ENCODE measurements around the gene TRPM4. TPM values are rescaled to one million over a fixed set of nuclear protein-coding genes. Genes with fewer than 3 reads are reported as not detected.

The TRPM4 gene
- total and polyA plus RNA-seq, 12 donors: 20.4 to 100 (median 33.0) TPM

DNA sequence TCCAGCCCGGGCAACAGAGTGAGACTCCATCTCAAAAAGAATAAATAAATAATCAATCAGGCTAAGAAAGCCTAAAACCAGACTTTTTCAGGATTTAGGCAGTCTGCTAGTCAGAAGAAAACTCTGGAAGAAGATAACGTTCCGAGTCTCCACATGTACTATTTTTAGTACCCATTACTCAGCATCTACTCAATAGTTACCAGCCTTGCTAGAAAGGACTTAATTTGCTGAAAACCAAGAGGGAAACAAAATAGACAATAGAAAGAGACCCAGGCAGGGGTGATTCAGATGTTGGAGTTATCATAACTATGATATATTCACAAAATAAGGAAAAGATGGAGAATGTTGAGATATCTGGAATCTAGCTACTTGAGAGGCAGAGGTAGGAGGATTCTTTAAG is 47.0 kb upstream of the TRPM4 start:
- Histone ChIP-seq H3K27me3 (no peaks in the 10 kb centered on the region), H3K4me3 (no peak overlapping the region), H3K9me3 (no peaks in the 10 kb centered on the region), H3K4me1 (peaks cover 5 to 42% (median 25%) of the 10 kb centered on the region in 9 donors), H3K27ac (peak overlapping the region in 5 of 10 donors; percentile 8 to 44 (median 19)), H3K36me3 (peaks cover 0 to 42% (median 33%) of the 10 kb centered on the region in 9 donors)
- DNase-seq: no peak
- 30 to 33% methylated on average over 3 of the region's 3 CpGs for WGBS, 2 donors
- intact Hi-C loops (cut with DNase I): loop anchor here in 2 of 10 donors (5.0 kb wide), 1 partner anchor 37 kb away; no protein-coding TSS in a partner anchor
- TF ChIP-seq, protein P1, sequence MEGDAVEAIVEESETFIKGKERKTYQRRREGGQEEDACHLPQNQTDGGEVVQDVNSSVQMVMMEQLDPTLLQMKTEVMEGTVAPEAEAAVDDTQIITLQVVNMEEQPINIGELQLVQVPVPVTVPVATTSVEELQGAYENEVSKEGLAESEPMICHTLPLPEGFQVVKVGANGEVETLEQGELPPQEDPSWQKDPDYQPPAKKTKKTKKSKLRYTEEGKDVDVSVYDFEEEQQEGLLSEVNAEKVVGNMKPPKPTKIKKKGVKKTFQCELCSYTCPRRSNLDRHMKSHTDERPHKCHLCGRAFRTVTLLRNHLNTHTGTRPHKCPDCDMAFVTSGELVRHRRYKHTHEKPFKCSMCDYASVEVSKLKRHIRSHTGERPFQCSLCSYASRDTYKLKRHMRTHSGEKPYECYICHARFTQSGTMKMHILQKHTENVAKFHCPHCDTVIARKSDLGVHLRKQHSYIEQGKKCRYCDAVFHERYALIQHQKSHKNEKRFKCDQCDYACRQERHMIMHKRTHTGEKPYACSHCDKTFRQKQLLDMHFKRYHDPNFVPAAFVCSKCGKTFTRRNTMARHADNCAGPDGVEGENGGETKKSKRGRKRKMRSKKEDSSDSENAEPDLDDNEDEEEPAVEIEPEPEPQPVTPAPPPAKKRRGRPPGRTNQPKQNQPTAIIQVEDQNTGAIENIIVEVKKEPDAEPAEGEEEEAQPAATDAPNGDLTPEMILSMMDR (IDR thresholded peaks at IDR 0.05): no peak
- no peak for ATAC-seq

DNA sequence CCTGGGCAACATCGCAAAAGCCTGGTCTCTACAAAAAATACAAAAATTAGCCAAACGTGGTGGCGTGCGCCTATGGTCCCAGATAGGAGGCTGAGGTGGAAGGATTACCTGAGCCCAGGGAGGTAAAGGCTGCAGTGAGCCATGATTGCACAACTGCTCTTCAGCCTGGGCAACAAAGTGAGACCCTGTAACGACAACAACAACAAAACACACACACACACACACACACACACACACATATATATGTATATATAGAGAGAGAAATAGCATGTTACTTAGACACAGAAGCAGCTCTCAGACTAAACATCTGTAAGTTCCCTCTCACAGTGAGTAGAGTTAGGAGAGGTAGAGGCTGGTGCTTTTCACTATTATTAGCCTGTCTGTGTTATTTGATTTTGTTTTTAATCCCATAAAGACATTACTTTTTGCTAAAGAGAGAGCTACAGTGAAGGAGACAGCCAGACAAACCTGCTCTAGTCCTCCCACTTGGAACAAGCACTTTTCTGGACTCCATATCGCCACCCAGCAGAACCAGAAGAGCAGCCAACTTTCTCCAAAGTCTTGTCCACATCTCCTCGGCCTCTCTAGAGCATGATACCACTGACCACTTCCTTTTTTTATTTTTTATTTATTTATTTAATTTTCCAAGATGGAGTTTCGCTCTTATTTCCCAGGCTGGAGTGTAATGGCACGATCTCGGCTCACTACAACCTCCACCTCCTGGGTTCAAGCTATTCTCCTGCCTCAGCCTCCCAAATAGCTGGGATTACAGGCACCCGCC is 46.2 kb upstream of the TRPM4 start:
- Histone ChIP-seq H3K4me1 (peaks cover 5 to 42% (median 25%) of the 10 kb centered on the region in 9 donors), H3K27ac (peak overlapping the region in 1 of 10 donors; percentile 19), H3K27me3 (no peaks in the 10 kb centered on the region), H3K36me3 (peaks cover 0 to 34% (median 25%) of the 10 kb centered on the region in 9 donors), H3K4me3 (no peak overlapping the region), H3K9me3 (no peaks in the 10 kb centered on the region)
- intact Hi-C loops (cut with DNase I): loop anchor here in 2 of 10 donors (5.0 kb wide), 1 partner anchor 36 kb away; no protein-coding TSS in a partner anchor
- no peak for ATAC-seq
- DNase-seq: no peak
- TF ChIP-seq, protein P1 (IDR thresholded peaks at IDR 0.05): no peak
- 80 to 88% methylated on average over 11 of the region's 11 CpGs for WGBS, 2 donors

DNA sequence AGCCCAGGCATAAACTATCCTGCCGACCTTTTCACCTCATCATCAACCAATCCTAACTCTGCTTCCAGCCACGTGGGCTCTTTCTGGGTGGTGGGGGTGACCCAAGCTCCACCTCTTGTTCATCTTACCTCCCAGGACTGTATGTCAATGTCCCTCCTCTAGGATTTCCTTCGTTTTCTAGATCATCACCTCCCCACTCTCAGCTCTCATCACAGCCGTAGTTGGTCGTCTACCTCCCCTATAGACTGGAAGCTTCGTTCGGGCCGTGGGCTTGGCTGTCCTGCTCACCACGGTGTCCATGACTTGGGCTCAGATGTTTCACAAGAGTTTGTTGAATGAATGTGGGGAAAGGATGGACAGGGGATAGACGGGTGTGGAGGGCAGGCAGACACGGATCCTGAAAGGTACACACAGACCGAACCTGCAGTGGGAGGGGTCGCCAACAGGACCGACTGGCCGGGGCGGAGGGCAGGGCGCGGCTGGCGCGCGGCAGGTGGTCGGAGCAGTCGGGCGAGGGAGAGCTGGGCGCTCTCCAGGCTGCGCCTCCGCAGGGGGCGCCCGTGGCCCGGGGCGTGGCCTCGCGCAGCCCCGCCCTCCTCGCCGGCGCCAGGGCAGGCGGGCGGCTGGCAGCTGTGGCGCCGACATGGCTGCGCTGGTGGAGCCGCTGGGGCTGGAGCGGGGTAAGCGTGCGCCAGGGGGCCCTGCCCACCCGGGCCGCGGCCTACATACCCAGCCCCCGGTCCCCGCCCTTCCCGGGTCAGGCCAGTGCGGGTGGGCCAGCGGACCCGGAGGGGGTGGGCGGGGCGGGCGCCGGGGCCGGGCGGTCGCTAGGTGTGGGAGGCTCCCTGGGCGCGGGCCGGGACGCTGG is 43.6 kb upstream of the TRPM4 start, which contains the start of gene LIN7B:
LIN7B (plus strand) TSS at position 609 of the 868 bp plus-strand sequence; CDS start at position 644, 35 bp downstream.
- 1% methylated on average over 45 to 66 of the region's 66 CpGs for WGBS, 2 donors
- H3K4me3 ChIP-seq: peak within 1 kb of the TSS; percentile 67 to 98 (median 87)
- no peaks in the 10 kb centered on the region for H3K9me3 ChIP-seq
- TF ChIP-seq, protein P1 (IDR thresholded peaks at IDR 0.05): peak; percentile 35 to 81 (median 56)
- intact Hi-C loops (cut with DNase I): loop anchor here in 2 of 10 donors (5.0 kb wide), 1 partner anchor 33 kb away; no protein-coding TSS in a partner anchor
- H3K4me1 ChIP-seq: peaks cover 13 to 60% (median 38%) of the 10 kb centered on the region in 9 donors
- H3K27me3 ChIP-seq: no peaks in the 10 kb centered on the region
- peaks cover 0 to 8% (median 2%) of the 10 kb centered on the region in 9 donors for H3K36me3 ChIP-seq
- DNase-seq (peak; percentile 65 to 77), ATAC-seq (peak; percentile 38 to 70 (median 60))
- peak within 1 kb of the TSS; percentile 64 to 94 (median 90) for H3K27ac ChIP-seq
